Measurements from ENCODE around the gene VGF.
"Not testable (repeated sequence)": the region's sequence is repeated elsewhere in the genome, so short reads cannot be mapped to it uniquely, and the experiment has no call there.

The VGF gene

DNA sequence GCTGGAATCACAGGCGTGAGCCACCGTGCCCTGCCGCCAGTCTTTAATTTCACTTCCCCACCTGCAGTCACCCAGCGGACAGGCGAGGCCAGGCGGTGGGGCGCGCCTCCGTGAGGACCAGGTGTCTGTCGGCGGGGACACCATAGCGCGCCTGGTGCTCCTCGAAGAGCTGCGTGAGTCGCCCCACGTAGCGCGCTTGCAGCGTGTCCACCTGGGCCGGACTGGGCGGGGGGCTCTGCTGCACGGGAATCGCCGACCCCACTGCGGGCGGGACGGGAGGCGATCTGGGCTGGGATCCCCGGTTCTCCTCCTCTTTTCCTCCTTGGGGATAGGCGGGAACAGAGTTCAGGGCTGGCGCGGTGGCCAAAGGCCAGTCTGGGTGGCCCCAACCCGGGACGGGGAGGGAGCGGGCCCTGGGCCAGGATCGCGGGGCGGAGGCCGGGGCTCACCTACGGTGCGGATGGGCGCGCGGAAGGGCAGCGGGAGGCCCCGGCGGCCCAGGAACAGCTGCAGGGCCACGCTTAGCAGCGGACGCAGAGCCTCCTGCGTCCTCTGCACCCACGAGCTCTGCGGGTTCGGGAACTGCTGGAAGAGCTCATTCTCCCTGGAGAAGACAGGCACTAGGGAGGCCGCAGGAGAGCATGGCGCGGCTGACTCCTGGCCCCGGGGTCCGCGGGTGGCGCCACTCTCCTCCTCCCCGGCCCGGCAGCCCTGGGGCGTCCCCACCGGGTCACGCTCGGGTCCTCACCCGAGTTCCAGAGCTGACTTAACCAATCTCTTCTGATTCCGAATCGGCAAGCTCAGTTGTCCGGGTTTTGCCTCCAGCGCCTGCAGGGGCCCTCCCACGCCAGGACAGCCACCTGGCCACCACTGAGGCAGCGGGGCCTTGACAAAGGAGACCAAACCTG is 36.6 kb upstream of the VGF start:
- H3K36me3 ChIP-seq (replicated peaks): peaks cover 5% of the 10 kb centered on the region
- no peak overlapping the region for H3K27ac ChIP-seq
- H3K4me3 ChIP-seq (ENCODE audit: low read depth, low read length): no peak overlapping the region
- TF ChIP-seq CTCF (IDR thresholded peaks at IDR 0.05; ENCODE audit: low read depth, low read length, missing control alignments): no peak
- no peak for DNase-seq
- in situ Hi-C loops (cut with HindIII; ENCODE audit: low pct_ligation_motif_present, low sequenced_read_pairs): no loop called here
- H3K27me3 ChIP-seq (replicated peaks): peaks cover 18% of the 10 kb centered on the region

DNA sequence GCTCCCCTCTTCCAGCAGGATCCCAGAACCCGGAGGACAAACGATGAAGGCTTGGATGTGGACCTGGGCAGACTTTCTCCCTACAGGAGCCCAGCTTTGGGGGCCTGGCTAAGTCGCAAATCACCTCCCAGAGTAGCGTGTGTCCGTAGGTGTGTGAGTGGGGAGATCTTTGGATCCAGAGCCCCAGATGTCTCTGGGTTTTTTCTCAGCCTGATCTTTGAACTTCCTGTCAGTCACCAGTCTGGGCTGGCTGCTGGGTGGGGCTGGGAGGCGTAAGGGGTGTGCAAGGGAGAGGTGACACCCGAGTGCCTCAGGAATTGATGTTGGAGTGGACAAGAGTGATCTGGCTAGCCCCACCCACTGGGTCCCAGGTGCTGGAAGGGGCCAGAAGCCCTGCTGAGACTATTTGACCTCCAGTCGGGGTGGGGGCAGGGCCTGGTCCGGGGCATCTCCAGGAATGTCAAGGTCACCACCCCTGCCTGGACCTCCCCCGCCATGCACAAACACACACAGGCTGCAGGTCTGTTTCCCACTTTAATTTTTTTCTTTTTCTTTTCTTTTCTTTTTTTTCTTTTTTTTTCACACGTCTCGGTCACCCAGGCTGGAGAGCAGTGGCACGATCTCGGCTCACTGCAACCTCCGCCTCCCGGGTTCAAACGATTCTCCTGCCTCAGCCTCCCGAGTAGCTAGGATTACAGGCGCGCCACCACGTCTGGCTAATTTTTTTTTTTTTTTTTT is 35.7 kb upstream of the VGF start, which contains the start of gene MOGAT3:
Gene MOGAT3 (minus strand): TSS at position 175 of the 738 bp plus-strand sequence. CDS start 182 bp downstream, outside the sequence.
- Histone ChIP-seq H3K27me3 (replicated peaks) (peaks cover 18% of the 10 kb centered on the region), H3K4me3 (ENCODE audit: low read depth, low read length) (no peak within 1 kb of the TSS), H3K36me3 (replicated peaks) (no peaks in the 10 kb centered on the region), H3K27ac (no peak within 1 kb of the TSS)
- in situ Hi-C loops (cut with HindIII; ENCODE audit: low pct_ligation_motif_present, low sequenced_read_pairs): no loop called here
- no peak for TF ChIP-seq CTCF (IDR thresholded peaks at IDR 0.05; ENCODE audit: low read depth, low read length, missing control alignments)
- no peak for DNase-seq

DNA sequence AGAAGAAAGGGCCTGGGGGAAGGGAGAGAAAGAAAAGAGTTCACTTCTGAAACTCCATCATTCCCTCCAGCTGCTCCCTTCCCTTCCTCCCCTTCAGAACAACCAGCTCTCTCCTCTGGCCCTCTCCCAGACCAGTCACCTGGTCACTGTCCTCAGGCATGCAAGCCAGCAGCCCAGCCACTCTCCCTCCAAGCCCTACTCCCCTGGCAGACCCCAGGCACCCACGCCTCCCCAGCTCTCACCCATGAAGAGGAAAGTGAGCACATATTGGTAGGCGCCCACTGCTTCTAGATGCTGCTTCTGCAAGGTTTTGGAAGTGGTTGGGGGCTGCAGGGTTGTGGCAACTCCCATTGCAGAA is 35.1 kb upstream of the VGF start:
- Histone ChIP-seq H3K36me3 (replicated peaks) (no peaks in the 10 kb centered on the region), H3K27me3 (replicated peaks) (peaks cover 18% of the 10 kb centered on the region), H3K27ac (no peak overlapping the region), H3K4me3 (ENCODE audit: low read depth, low read length) (no peak overlapping the region)
- no peak for TF ChIP-seq CTCF (IDR thresholded peaks at IDR 0.05; ENCODE audit: low read depth, low read length, missing control alignments)
- in situ Hi-C loops (cut with HindIII; ENCODE audit: low pct_ligation_motif_present, low sequenced_read_pairs): no loop called here
- no peak for DNase-seq

GRCh38 chr7:101199522-101199921 is 34.2 kb upstream of the VGF start:
- H3K4me3 ChIP-seq (ENCODE audit: low read depth, low read length); H3K27ac ChIP-seq; H3K36me3 ChIP-seq (replicated peaks); DNase-seq; in situ Hi-C loops (cut with HindIII; ENCODE audit: low pct_ligation_motif_present, low sequenced_read_pairs): not testable (repeated sequence)
- H3K27me3 ChIP-seq (replicated peaks): peaks cover 18% of the 10 kb centered on the region

DNA sequence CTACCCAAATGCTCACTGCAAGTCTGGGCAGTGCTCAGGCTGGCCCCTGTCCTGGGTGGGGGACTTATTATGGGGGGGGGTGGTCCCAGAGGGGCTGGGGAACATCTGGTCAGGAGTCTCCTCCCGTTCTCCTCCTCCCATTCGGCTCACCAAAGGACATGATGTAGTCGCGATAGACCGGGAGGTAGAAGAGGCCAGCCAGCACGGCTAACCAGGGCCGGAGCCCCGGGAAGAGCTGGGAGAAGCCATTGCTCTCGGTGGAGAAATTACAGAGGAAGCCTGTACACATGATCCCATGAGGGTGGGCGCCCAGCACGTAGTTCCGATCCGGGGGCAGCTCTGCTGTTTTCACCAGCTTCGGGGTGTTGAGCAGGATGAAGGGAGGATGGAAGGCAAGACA is 33.1 kb upstream of the VGF start:
- Histone ChIP-seq H3K27ac (no peak overlapping the region), H3K4me3 (ENCODE audit: low read depth, low read length) (no peak overlapping the region), H3K36me3 (replicated peaks) (no peaks in the 10 kb centered on the region), H3K27me3 (replicated peaks) (peaks cover 18% of the 10 kb centered on the region)
- no peak for TF ChIP-seq CTCF (IDR thresholded peaks at IDR 0.05; ENCODE audit: low read depth, low read length, missing control alignments)
- no peak for DNase-seq
- in situ Hi-C loops (cut with HindIII; ENCODE audit: low pct_ligation_motif_present, low sequenced_read_pairs): no loop called here

GRCh38 chr7:101197991-101198390 is 32.6 kb upstream of the VGF start:
- no peak for DNase-seq
- H3K4me3 ChIP-seq (ENCODE audit: low read depth, low read length): no peak overlapping the region
- no peaks in the 10 kb centered on the region for H3K36me3 ChIP-seq (replicated peaks)
- TF ChIP-seq CTCF (IDR thresholded peaks at IDR 0.05; ENCODE audit: low read depth, low read length, missing control alignments): no peak
- in situ Hi-C loops (cut with HindIII; ENCODE audit: low pct_ligation_motif_present, low sequenced_read_pairs): no loop called here
- H3K27ac ChIP-seq: no peak overlapping the region
- H3K27me3 ChIP-seq (replicated peaks): peaks cover 18% of the 10 kb centered on the region
